ENCODE data around the gene ITLN1.

Gene ITLN1

GRCh38 chr1:160858507-160858906, 26.5 kb downstream of the ITLN1 start:
- H3K27ac ChIP-seq, result no peak overlapping the region
- TF ChIP-seq CTCF (conservative IDR thresholded peaks at IDR 0.05), result no peak

GRCh38 chr1:160858097-160858496, 26.9 kb downstream of the ITLN1 start:
- TF ChIP-seq CTCF (conservative IDR thresholded peaks at IDR 0.05), result no peak

DNA sequence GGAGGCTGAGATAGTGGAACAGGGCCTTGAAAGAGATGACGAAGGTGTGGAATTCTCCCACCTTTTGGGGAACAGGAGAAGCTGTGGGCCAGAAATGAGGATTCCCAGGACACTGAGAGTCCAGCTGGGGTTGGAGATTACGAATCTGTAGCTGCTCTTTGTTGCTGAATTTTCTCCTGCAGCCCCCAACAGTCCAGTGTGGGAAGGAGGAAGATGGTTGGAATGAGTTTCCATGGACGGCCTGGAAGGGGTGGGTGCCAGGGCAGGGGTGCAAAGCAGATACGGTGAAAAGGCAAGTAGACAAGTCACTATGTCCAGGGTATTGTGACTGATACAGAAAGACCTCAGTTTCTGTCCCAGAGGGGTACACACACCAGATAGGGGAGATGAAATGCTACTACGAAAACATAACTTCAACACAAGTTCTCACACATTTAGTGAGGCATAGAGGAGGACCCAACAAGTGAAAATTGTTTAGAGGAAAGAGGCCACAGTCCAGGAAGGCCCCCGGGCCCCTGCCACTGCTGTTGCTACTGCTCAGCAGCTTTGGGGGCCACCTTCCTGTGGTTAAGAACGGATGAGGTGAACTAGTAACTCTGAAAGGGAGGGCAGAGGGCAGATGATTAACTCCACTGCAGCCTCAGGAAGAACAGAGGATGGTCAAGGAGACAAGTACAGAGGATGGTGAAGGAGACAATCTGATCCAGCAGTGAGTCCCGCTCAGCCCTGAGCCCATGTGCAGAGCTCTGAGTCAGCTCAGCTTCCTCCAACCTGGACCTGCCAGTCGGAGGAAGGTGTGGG, 29.6 kb downstream of the ITLN1 start:
- H3K27ac ChIP-seq, result no peak overlapping the region
- no peak for TF ChIP-seq CTCF (conservative IDR thresholded peaks at IDR 0.05)

More at GRCh38 chr1:160858097-160858496, 26.9 kb downstream of the ITLN1 start:
- no peak overlapping the region for H3K27ac ChIP-seq

DNA sequence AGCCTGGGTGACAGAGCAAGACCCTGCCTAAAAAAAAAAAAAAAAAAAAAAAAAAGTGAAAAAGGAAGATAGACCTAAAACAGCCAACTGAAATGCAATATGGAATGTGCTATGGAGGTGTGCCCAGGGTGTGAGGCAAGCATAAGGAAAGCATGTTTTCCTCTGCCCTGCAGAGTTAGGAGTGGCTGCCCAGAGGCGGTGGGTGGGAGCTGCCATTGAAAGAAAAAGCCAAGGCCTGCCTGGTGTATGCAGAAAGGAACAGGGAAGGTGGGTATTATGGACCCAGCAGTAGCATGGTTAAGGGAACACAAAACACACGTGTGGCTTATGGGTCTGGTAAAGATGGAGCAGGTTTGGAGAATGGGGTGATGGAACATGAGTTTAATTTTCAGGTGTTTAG, 31.2 kb downstream of the ITLN1 start:
- H3K27ac ChIP-seq, result no peak overlapping the region
- no peak for TF ChIP-seq CTCF (conservative IDR thresholded peaks at IDR 0.05)

- H3K27ac ChIP-seq, result no peak overlapping the region
- no peak for TF ChIP-seq CTCF (conservative IDR thresholded peaks at IDR 0.05)
These were observed 32.0 kb downstream of the ITLN1 start for GRCh38 chr1:160853014-160853413.

DNA sequence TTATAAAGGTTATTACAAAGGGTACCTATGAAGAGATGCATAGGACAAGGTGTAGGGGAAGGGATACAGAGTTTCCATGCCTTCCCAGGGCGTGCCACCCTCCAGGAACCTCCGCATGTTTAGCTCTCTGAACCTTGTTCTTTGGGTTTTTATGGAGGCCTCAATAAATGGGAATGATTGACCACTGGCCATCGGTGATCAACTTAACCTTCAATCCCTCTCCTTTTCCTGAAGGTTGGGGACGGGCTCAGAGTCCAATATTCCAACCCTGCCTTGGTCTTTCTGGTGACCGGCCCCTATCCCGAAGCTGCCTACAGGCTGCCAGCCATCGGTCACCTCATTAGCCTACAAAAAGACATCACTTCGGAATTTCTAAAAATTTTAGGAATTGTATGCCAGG, 34.0 kb downstream of the ITLN1 start:
- no peak for TF ChIP-seq CTCF (conservative IDR thresholded peaks at IDR 0.05)

GRCh38 chr1:160850541-160850940, 34.4 kb downstream of the ITLN1 start:
- no peak overlapping the region for H3K27ac ChIP-seq
- no peak for TF ChIP-seq CTCF (conservative IDR thresholded peaks at IDR 0.05)

More for the DNA sequence above, 34.0 kb downstream of the ITLN1 start:
- H3K27ac ChIP-seq, result no peak overlapping the region

Measured in VCaP (cell line).